ENCODE results near the gene CHD5. TPM values are rescaled to one million over a fixed set of nuclear protein-coding genes. Genes with fewer than 3 reads are reported as not detected.

Gene CHD5
- total and polyA plus RNA-seq, 9 donors, result 0.09 to 0.26 (median 0.19) TPM

DNA sequence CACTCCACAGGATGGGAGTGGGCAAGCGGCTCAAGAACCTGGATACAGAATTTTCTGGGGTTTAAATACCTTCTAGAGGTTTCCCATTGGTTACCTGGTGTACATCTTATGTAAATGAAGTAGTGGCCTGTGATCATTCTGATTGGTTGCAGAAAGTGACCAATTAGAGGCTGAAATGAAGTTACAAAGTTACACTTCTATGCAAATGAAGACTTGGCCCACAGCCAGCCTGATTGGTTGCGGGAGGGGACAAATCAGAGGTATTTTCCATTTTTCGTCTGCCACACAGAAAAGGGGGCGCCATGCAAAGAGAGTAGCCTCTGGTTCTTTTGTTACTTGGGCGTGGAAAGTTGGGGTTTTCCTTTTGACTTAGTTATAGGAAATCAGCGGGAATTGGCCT is 125.5 kb downstream of the CHD5 start:
- Histone ChIP-seq H3K9me3 (replicated peaks; ENCODE audit: control insufficient read depth, low read depth, low read length) (no peaks in the 10 kb centered on the region), H3K27me3 (ENCODE audit: control insufficient read depth, insufficient read depth, low read length) (peaks cover 7% of the 10 kb centered on the region), H3K4me1 (ENCODE audit: control insufficient read depth, insufficient read depth, low read length) (peaks cover 9% of the 10 kb centered on the region), H3K4me3 (ENCODE audit: low read length) (no peak overlapping the region), H3K36me3 (ENCODE audit: control insufficient read depth, insufficient read depth, low read length) (no peaks in the 10 kb centered on the region), H3K27ac (ENCODE audit: low read length) (no peak overlapping the region)
- 77% methylated on average over 3 of the region's 6 CpGs for WGBS (ENCODE audit: insufficient coverage)
- DNase-seq, result no peak

GRCh38 chr1:6053206-6053546 is 126.9 kb downstream of the CHD5 start:
- no peaks in the 10 kb centered on the region for H3K36me3 ChIP-seq (ENCODE audit: control insufficient read depth, insufficient read depth, low read length)
- no peaks in the 10 kb centered on the region for H3K9me3 ChIP-seq (replicated peaks; ENCODE audit: control insufficient read depth, low read depth, low read length)
- no peak overlapping the region for H3K4me3 ChIP-seq (ENCODE audit: low read length)
- no peak for DNase-seq
- peaks cover 7% of the 10 kb centered on the region for H3K27me3 ChIP-seq (ENCODE audit: control insufficient read depth, insufficient read depth, low read length)
- 40% methylated on average over 6 of the region's 8 CpGs for WGBS (ENCODE audit: insufficient coverage)
- H3K4me1 ChIP-seq (ENCODE audit: control insufficient read depth, insufficient read depth, low read length), result peaks cover under 1% of the 10 kb centered on the region
- H3K27ac ChIP-seq (ENCODE audit: low read length), result no peak overlapping the region

- H3K27ac ChIP-seq (ENCODE audit: low read length), result no peak overlapping the region
- no peak overlapping the region for H3K4me3 ChIP-seq (ENCODE audit: low read length)
- no peaks in the 10 kb centered on the region for H3K4me1 ChIP-seq (ENCODE audit: control insufficient read depth, insufficient read depth, low read length)
- 2% methylated on average over 10 of the region's 16 CpGs for WGBS (ENCODE audit: insufficient coverage)
- H3K27me3 ChIP-seq (ENCODE audit: control insufficient read depth, insufficient read depth, low read length), result peaks cover 4% of the 10 kb centered on the region
- no peaks in the 10 kb centered on the region for H3K9me3 ChIP-seq (replicated peaks; ENCODE audit: control insufficient read depth, low read depth, low read length)
- DNase-seq, result peak; percentile 87
- no peaks in the 10 kb centered on the region for H3K36me3 ChIP-seq (ENCODE audit: control insufficient read depth, insufficient read depth, low read length)
These were observed 127.4 kb downstream of the CHD5 start for GRCh38 chr1:6052543-6053205.

Other genes starting within 250 kb of the CHD5 start
- gene NPHP4, start 187.9 kb downstream of the CHD5 start, total RNA-seq, result 1.9 TPM
- 1 to 10 TPM; 3.0 to 6.4 (median 4.2) TPM for gene NPHP4, start 187.9 kb downstream of the CHD5 start, polyA plus RNA-seq (ENCODE audit: insufficient read depth in 1 of 8, insufficient read length in 8 of 8, low replicate concordance in 1 of 8)
- gene KCNAB2, start 134.4 kb downstream of the CHD5 start, total RNA-seq, result 2.4 TPM
- gene KCNAB2, start 134.4 kb downstream of the CHD5 start, polyA plus RNA-seq (ENCODE audit: insufficient read depth in 1 of 8, insufficient read length in 8 of 8, low replicate concordance in 1 of 8), result 1 to 10 TPM; 3.8 to 7.8 (median 5.4) TPM
- 581 TPM for gene RPL22, start 19.3 kb upstream of the CHD5 start, total RNA-seq
- gene RPL22, start 19.3 kb upstream of the CHD5 start, polyA plus RNA-seq (ENCODE audit: insufficient read depth in 1 of 8, insufficient read length in 8 of 8, low replicate concordance in 1 of 8), result 100 to 1,000 TPM; 487 to 828 (median 601) TPM
- gene RNF207, start 25.8 kb upstream of the CHD5 start, total RNA-seq, result 16.4 TPM
- gene RNF207, start 25.8 kb upstream of the CHD5 start, polyA plus RNA-seq (ENCODE audit: insufficient read depth in 1 of 8, insufficient read length in 8 of 8, low replicate concordance in 1 of 8), result 10 to 100 TPM; 13.4 to 41.6 (median 24.0) TPM
- 38.6 TPM for gene ICMT, start 55.6 kb upstream of the CHD5 start, total RNA-seq
- gene ICMT, start 55.6 kb upstream of the CHD5 start, polyA plus RNA-seq (ENCODE audit: insufficient read depth in 1 of 8, insufficient read length in 8 of 8, low replicate concordance in 1 of 8), result 10 to 100 TPM; 33.1 to 47.8 (median 40.2) TPM
- gene HES3, start 63.9 kb upstream of the CHD5 start, total RNA-seq, result not detected
- gene HES3, start 63.9 kb upstream of the CHD5 start, polyA plus RNA-seq (ENCODE audit: insufficient read depth in 1 of 8, insufficient read length in 8 of 8, low replicate concordance in 1 of 8), result not detected
- gene GPR153, start 80.8 kb upstream of the CHD5 start, total RNA-seq, result 9.8 TPM
- gene GPR153, start 80.8 kb upstream of the CHD5 start, polyA plus RNA-seq (ENCODE audit: insufficient read depth in 1 of 8, insufficient read length in 8 of 8, low replicate concordance in 1 of 8), result 10 to 100 TPM; 15.7 to 22.1 (median 17.7) TPM
- gene ACOT7, start 213.4 kb upstream of the CHD5 start, total RNA-seq, result 7.5 TPM
- gene ACOT7, start 213.4 kb upstream of the CHD5 start, polyA plus RNA-seq (ENCODE audit: insufficient read depth in 1 of 8, insufficient read length in 8 of 8, low replicate concordance in 1 of 8), result 10 to 100 TPM; 17.2 to 24.0 (median 20.6) TPM
- not detected for gene HES2, start 239.6 kb upstream of the CHD5 start, total RNA-seq
- under 1 TPM in 5 of 8 donors, not detected in 3; 0.06 to 0.62 (median 0.10) TPM for gene HES2, start 239.6 kb upstream of the CHD5 start, polyA plus RNA-seq (ENCODE audit: insufficient read depth in 1 of 8, insufficient read length in 8 of 8, low replicate concordance in 1 of 8)
- 0.22 TPM for gene ESPN, start 244.5 kb upstream of the CHD5 start, total RNA-seq
- gene ESPN, start 244.5 kb upstream of the CHD5 start, polyA plus RNA-seq (ENCODE audit: insufficient read depth in 1 of 8, insufficient read length in 8 of 8, low replicate concordance in 1 of 8), result 10 to 100 TPM in 1 of 8 donors, 1 to 10 TPM in 7; 1.2 to 14.3 (median 2.0) TPM

All from muscle of leg (tissue), 11 donors.